RPMI7951 (cell line): ENCODE measurements around the gene HUNK. TPM values are rescaled to one million over a fixed set of nuclear protein-coding genes. Genes with fewer than 3 reads are reported as not detected.
A peak's percentile ranks its signal among the peaks of the same experiment; 100 is the strongest.
"Not testable (repeated sequence)": the region's sequence is repeated elsewhere in the genome, so short reads cannot be mapped to it uniquely, and the experiment has no call there.

Experiments
- DNase-seq: peaks from one replicate; pipeline ENCODE4 v3.0.0-alpha.2; 2012; ENCODE audit warnings: low read depth
- total RNA-seq: library from RNA; depleted of rRNA; stranded (reverse); fragments of >200 nt; shearing (Covaris generic); gene quantifications from 2 replicates; pipeline ENCODE4 v1.2.3, GENCODE V29; 2014

HUNK gene
- total RNA-seq, 1 experiment from 2014 or later: 0.48 TPM

DNA sequence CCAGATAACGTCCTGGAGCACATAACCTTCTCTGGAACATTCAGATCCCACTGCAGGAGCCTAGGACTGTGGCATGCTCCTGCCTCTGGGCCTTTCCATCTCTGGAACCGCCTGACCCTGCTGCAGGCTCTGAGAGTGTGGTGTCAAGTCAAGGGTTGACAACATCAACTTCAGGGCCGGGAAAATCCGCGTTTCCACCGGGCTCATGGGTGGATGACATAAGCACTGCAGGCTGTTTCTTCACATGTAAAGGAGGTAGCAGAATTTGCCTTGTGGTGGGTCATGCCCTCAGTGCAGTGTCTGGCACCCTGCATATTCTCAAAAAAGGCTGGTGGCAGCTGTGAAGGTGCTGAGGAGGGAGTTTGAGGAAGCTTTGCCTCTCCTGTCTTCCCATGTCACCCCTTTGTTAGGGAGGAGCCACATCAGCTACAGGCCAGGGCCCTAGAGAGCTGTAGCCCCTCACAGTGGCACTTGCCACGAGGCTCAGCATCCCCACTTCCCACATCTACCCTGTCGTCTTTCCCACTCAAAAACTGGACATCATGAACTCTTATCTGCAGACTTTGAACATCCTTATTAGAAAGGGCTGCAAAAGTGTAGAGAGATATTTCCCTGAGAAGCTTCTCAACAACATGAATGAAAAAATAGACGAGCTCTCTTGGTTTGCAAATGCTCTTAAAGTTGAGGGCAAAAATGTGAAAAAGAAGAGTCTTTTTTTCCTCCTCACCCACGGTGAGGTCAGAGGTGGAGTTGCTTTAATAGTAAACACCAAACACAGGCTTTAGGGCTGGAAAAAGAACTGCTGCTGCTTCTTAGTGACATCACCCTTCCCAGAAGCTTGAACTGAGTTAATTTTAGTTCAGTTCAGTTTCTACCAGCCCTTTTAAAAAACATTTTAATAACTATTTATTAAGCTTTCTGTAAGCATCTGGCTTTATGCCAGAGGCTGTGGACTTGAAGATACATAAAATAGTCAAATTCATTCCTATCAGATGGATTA, 121.3 kb downstream of the HUNK start:
- DNase-seq: no peak

DNA sequence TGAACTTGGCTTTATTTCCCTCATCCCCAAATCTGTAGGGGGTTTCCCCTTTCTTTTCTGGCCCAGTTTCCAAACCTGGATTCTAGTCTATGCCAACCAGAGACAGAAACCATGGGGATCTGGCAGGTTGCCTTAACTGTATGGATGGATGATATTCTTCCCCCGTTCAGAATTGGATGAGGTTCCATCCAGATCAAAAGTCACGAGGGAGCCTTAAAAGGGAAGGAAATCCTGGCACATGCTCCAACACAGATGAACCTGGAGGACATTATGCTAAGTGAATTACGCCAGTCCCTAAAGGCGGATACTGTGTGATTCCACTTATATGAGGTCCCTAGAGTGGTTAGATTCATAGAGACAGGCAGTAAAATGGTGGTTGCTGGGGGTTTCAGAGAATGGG, 124.4 kb downstream of the HUNK start:
- DNase-seq: no peak

DNA sequence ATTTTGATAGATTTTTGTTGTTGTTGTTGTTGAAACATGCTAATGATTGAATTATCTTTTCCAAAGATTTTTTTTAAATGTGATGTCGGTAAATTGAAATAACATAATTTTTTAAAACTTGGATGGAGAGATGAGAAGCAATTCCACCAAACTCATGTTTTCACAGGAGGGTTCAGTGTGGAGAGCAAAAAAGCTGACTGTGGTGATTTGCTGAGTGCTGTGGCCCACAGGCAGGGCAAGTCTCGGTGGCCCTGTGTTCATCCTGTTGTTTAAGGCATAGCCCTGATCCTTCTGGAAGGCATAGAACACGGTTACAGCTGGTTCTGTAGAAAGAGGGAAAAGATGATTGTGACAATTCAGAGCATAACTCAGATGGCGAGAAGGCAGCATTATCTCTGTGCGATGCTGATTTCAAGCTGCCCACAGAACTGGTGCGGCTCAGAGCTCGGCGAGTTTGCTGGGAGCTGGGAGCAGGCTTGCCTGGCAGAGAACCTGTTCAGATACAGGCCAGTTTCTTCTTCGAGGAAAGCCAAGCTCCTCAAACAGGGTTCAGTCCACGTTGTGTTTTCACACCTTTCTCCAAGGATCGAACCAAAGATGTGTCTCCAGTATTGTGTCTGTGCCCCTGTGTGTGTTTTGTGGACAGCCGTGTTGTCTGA, 127.1 kb downstream of the HUNK start:
- DNase-seq: no peak

- DNase-seq: no peak
Observed at GRCh38 chr21:32001390-32001789, 128.6 kb downstream of the HUNK start.

DNA sequence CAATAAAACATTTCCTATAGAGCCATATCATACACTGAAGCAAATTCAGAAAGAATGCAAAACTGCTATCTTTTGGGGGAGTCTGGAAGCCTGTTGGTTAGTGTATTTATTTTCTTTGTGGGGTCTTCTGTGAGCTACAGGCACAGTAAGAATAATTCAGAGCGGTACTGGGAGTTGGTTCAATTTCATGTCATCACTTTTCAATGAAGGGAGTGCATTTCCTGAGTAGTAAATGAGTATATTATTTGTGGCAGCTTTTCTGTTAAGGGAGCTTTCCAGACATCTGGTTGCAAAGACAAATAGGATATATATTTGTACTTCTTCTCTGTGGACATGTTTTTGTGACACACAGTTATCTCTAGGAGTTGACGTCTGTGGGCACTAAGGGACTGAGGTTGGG, 130.6 kb downstream of the HUNK start:
- DNase-seq: no peak

DNA sequence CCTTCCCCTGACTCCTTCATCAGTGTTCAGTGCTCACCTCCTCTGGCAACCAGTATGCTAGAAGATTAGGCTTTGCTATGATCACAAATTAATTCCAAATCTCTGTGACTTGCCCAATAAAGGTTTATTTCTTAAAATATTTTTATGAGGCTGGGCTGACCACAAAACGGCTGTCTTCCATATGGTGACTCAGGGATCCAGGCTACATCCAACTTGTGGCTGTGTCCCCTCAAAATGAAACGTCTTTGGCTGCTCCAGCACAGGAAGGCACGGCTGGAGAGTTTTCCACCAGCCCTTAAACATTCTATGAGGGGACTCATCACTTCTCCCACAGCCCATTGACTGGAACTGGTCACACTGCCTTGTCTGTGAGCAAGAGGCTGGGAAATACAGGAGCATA, 131.5 kb downstream of the HUNK start:
- DNase-seq: peak; percentile 18

GRCh38 chr21:32007456-32007855, 134.6 kb downstream of the HUNK start:
- DNase-seq: peak; percentile 92

- no peak for DNase-seq
Observed at GRCh38 chr21:32008714-32009113, 135.9 kb downstream of the HUNK start.

- DNase-seq: no peak
Observed at GRCh38 chr21:32009263-32009662, 136.4 kb downstream of the HUNK start.

GRCh38 chr21:32015461-32016139, 142.8 kb downstream of the HUNK start:
- DNase-seq: no peak

DNA sequence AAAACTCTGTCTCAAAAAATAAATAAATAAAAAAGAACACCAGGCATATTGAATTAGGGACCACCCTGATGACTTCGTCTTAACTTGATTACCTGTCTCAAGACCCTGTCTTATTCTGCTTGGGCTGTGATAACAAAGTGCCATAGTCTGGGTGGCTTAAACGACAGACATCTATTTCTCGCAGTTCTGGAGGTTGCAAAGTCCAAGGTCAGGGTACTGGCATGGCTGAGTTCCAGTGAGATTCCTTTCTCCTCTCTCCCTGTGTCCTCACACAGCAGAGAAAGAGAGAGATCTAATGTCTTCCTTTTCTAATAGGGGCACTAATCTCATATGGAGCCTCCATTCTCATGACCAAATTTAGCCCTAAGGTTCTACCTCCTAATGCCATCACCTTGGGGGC, 145.6 kb downstream of the HUNK start:
- no peak for DNase-seq

GRCh38 chr21:32020564-32020963, 147.7 kb downstream of the HUNK start:
- no peak for DNase-seq

GRCh38 chr21:32021319-32021994, 148.6 kb downstream of the HUNK start:
- no peak for DNase-seq

DNA sequence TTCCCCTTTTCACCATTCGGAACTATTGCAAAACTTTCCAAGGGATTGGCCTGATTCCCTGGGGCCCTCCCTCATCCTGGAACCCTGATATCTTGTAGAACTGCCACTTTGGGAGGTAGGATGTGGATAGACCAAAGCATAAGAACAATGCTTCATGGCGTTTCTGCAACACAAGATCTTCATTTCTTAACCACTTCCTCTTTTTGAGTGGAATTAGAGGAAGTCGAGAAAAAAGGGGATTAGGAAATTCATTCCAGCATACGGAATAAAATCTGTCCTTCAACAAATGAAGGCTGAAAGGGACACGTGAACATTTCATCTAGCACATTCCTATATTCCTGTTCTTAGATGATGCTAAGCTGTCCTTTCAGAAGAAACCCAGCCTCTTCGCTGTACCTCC, 149.3 kb downstream of the HUNK start:
- DNase-seq: no peak

- DNase-seq: no peak
Observed at GRCh38 chr21:32030146-32030652, 157.4 kb downstream of the HUNK start.

DNA sequence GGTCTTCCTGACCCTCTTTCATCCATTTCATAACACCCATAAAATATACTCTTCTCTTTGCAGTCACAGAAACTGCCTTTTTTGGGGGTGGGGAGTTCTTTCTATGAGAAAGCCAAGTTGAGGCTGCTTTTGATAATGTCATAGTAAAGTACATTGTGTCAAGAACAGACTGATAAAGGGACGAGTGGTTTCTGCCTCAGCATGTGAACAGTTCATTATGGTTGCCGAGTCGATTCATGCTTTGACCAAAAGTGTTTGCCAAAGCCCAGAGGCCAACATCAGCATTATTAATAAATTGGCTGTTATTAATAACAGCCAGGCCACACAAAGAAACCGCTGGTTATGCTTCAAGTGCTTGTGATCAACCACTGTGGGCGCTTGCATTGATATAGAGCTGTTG, 162.0 kb downstream of the HUNK start:
- no peak for DNase-seq

DNA sequence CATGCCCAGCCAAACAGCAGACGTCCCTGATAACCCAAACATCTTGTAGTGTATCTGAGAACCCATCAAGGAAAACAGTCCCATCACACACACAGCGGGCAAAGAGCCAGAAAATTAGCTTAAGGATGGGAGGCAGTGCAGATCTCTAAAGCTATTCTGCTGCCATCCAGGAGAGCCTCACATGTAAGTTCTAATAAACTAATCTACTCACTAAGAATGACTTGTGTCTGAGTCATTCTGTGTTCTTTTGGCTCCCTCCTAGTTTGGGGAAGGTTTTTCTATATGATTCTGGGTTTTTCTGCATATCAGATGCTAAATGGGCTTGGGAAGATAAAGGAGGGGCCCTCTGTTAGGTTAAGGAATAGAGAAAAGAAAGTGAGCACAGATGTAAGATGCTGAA, 162.8 kb downstream of the HUNK start:
- peak; percentile 3 for DNase-seq

- no peak for DNase-seq
Observed at GRCh38 chr21:32036756-32037155, 163.9 kb downstream of the HUNK start.

DNA sequence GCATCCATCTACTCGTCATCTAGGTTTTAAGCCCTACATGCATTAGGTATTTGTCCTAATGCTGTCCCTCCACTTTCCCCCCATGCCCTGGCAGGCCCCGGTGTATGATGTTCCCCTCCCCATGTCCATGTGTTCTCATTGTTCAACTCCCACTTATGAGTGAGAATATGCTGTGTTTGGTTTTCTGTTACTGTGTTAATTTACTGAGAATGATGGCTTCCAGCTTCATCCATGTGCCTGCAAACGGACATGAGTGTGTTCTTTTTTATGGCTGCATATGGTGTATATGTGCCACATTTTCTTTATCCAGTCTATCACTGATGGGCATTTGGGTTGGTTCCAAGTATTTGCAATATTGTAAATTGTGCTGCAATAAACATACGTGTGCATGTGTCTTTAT, 165.9 kb downstream of the HUNK start:
- not testable (repeated sequence) for DNase-seq

DNA sequence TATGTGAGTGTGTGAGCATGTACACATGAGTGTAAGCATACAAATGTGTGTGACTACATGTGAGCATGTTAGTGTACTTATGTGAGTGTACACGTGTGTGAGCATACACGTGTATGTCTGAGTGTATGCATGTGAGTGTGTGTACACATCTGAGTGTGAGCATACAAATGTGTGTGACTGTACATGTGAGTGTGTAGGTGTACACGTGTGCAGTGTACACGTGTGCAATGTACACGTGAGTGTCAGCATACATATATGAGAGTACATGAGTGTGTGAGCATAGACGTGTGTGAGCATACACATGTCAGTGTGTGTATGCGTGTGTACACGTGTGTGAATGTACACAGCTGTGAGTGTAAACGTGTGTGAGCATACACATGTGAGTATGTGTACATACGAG, 170.6 kb downstream of the HUNK start:
- DNase-seq: no peak
